Panc1 (cell line): ENCODE data around the gene KIF12. TPM values are rescaled to one million over a fixed set of nuclear protein-coding genes. Genes with fewer than 3 reads are reported as not detected.
A peak's percentile ranks its signal among the peaks of the same experiment; 100 is the strongest.

ENCODE experiments used
- ATAC-seq: fragments of 200-7000 bp; cut with Tn5 transposase; 2 replicates; pipeline ENCODE4 v1.9.1; 2020; ENCODE audit warnings: mild to moderate bottlenecking, moderate library complexity
- BruUV-seq: library from RNA; stranded (reverse); fragments of 400-500 nt; replicated peaks from 2 replicates; lab custom pipeline; 2021; lab: Mats Ljungman, UMichigan
- CTCF ChIA-PET: fragments of 300-600 bp; sonication (Branson Sonifier 250); formaldehyde crosslinking; loops from one replicate; lab custom pipeline; 2022; ENCODE audit warnings: antibody characterized with exemption; lab: Charles Lee
- POLR2A ChIA-PET: fragments of 300-600 bp; sonication (Branson Sonifier 250); formaldehyde crosslinking; loops from one replicate; lab custom pipeline; 2022; ENCODE audit warnings: antibody characterized with exemption; lab: Charles Lee
- DNase-seq: peaks from one replicate; pipeline ENCODE4 v3.0.0-alpha.2; 2010; ENCODE audit warnings: low read depth, low spot score
- H3K27ac ChIP-seq: 2 replicates; pipeline ENCODE4 v1.5.1; 2011; ENCODE audit warnings: mild to moderate bottlenecking, low read length, inconsistent platforms
- H3K27me3 ChIP-seq: fragments of 200-500 bp; sonication (Bioruptor generic); 2 replicates; pipeline ENCODE4 v1.6.0; 2014; ENCODE audit warnings: low read length, inconsistent platforms; ENCODE audit not compliant: control insufficient read depth, insufficient read depth
- H3K36me3 ChIP-seq: fragments of 200-500 bp; sonication (Bioruptor generic); 2 replicates; pipeline ENCODE4 v1.5.1; 2014; ENCODE audit warnings: inconsistent platforms, mild to moderate bottlenecking, low read length, moderate library complexity; ENCODE audit not compliant: control insufficient read depth, insufficient read depth
- H3K4me1 ChIP-seq: 2 replicates; pipeline ENCODE4 v1.5.1; 2011; ENCODE audit warnings: inconsistent platforms, mild to moderate bottlenecking, low read length, moderate library complexity; ENCODE audit not compliant: control insufficient read depth, insufficient read depth
- H3K4me3 ChIP-seq, 2 experiments: 2 replicates each; pipeline ENCODE4 v1.5.1; 2011 to 2012; ENCODE audit warnings: low read depth in 2 of 2, low read length in 2 of 2, mild to moderate bottlenecking in 2 of 2, inconsistent platforms in 1 of 2, moderate library complexity in 1 of 2
- H3K9me3 ChIP-seq: fragments of 200-500 bp; sonication (Bioruptor generic); 2 replicates; pipeline ENCODE4 v1.5.1; 2014; ENCODE audit warnings: low read depth, mild to moderate bottlenecking, inconsistent platforms, low read length, moderate library complexity; ENCODE audit not compliant: control insufficient read depth, insufficient read depth
- CTCF ChIP-seq: fragments of 450-650 bp; IDR thresholded peaks from 2 replicates; pipeline ENCODE4 v1.5.1; 2017; ENCODE audit warnings: mild to moderate bottlenecking
- POLR2AphosphoS5 ChIP-seq: IDR thresholded peaks from 2 replicates; pipeline ENCODE4 v1.6.1; 2012; ENCODE audit warnings: mild to moderate bottlenecking, low read depth, low read length, moderate library complexity
- REST ChIP-seq, 2 experiments: IDR thresholded peaks; 2 replicates each; pipeline ENCODE4 v1.6.1; 2011 to 2012; ENCODE audit warnings: low read depth in 2 of 2, control low read depth in 1 of 2, low read length in 1 of 2, mild to moderate bottlenecking in 1 of 2, moderate library complexity in 1 of 2; ENCODE audit not compliant: insufficient read depth in 1 of 2
- SIN3A ChIP-seq: IDR thresholded peaks from 2 replicates; pipeline ENCODE4 v1.6.1; 2012; ENCODE audit warnings: low read depth, mild to moderate bottlenecking, low read length, moderate library complexity, borderline replicate concordance; ENCODE audit not compliant: insufficient read depth
- TCF7L2 ChIP-seq: IDR thresholded peaks from 2 replicates; pipeline ENCODE4 v1.6.1; 2011; ENCODE audit warnings: mild to moderate bottlenecking, low read depth, low read length, inconsistent platforms
- in situ Hi-C: cut with HindIII; loops from 2 replicates; pipeline ENCODE4 v1.10.0; 2016; ENCODE audit warnings: low sequenced_read_pairs, low pct_unique_long_range_greater_than_20kb
- intact Hi-C: fragments of 100-400 bp; cut with micrococcal nuclease; formaldehyde crosslinking; loops from one replicate; pipeline ENCODE4 v1.10.0; 2022; ENCODE audit not compliant: unreplicated experiment
- total RNA-seq: library from RNA; stranded (reverse); gene quantifications from one replicate; pipeline ENCODE4 v1.2.1, GENCODE V29; 2021; ENCODE audit not compliant: unreplicated experiment

KIF12 gene
- total RNA-seq, 1 experiment from 2014 or later: 0.87 TPM

- no TSS peak for BruUV-seq
- no peaks in the 10 kb centered on the region for H3K36me3 ChIP-seq
- intact Hi-C loops: no loop called here
- H3K27ac ChIP-seq: no peak overlapping the region
- CTCF ChIA-PET: no interaction called here
- no peaks in the 10 kb centered on the region for H3K27me3 ChIP-seq
- H3K4me1 ChIP-seq: no peaks in the 10 kb centered on the region
- no peaks in the 10 kb centered on the region for H3K9me3 ChIP-seq
- no peak for TF ChIP-seq SIN3A
- TF ChIP-seq POLR2AphosphoS5: no peak
- no peak for TF ChIP-seq REST (IDR thresholded peaks at IDR 0.05; ENCODE audit: insufficient read depth in 1 of 2, low read depth in 2 of 2, low read length in 1 of 2)
- no peak for TF ChIP-seq TCF7L2
- TF ChIP-seq CTCF: 0 out of 2 replicates have a peak, but pooled peaks have one; percentile 13
- DNase-seq (no peak), ATAC-seq (peak; percentile 75)
- H3K4me3 ChIP-seq: peak overlapping the region; percentile 36 to 46
- POLR2A ChIA-PET: no interaction called here
- in situ Hi-C loops: no loop called here
These were observed 814 bp downstream of the KIF12 start for GRCh38 chr9:114098021-114098935.

DNA sequence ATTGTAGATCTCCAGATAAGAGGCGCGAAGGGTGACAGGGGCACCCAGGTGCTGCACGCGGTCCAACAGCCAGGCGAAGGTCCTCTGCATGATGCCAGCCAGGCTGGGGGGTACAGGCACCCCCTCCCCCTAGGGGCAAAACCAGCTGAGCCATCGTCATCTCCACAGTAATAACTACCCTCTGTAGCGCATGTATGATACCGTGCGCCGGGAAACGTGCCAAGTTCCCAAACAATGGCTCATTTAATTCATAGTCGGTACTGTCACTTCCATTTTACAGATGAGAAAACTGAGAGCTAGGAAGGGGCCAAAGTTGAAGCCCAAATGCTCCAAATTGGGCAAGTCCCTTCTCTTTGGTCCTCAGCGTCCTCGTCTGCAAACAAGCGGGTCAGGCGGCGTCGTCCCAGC lies 1.5 kb downstream of the KIF12 start:
- TF ChIP-seq REST (IDR thresholded peaks at IDR 0.05; ENCODE audit: insufficient read depth in 1 of 2, low read depth in 2 of 2, low read length in 1 of 2) (no peak), SIN3A (no peak), TCF7L2 (no peak), POLR2AphosphoS5 (no peak)
- intact Hi-C loops (no loop called here), in situ Hi-C loops (no loop called here)

More for the DNA sequence above, 1.5 kb downstream of the KIF12 start:
- BruUV-seq: no TSS peak
- H3K36me3 ChIP-seq: no peaks in the 10 kb centered on the region
- ATAC-seq: no peak
- H3K9me3 ChIP-seq: no peaks in the 10 kb centered on the region
- POLR2A ChIA-PET: no interaction called here
- H3K4me3 ChIP-seq: peak overlapping the region; percentile 36 to 46
- DNase-seq: no peak
- H3K27ac ChIP-seq: no peak overlapping the region
- CTCF ChIA-PET: no interaction called here
- no peaks in the 10 kb centered on the region for H3K4me1 ChIP-seq
- no peaks in the 10 kb centered on the region for H3K27me3 ChIP-seq
